KOPT-K1 (cell line): ENCODE results near the gene OTUD6A.
"Not testable (repeated sequence)": the region's sequence is repeated elsewhere in the genome, so short reads cannot be mapped to it uniquely, and the experiment has no call there.

ENCODE experiments used
- H3K27ac ChIP-seq: fragments of 200-600 bp; sonication (generic); 2 replicates; pipeline ENCODE4 v1.5.1; 2016; ENCODE audit warnings: antibody characterized with exemption, mild to moderate bottlenecking, low read depth, low read length; ENCODE audit not compliant: poor library complexity, severe bottlenecking
- H3K36me3 ChIP-seq: fragments of 200-600 bp; sonication (generic); 2 replicates; pipeline ENCODE4 v1.5.1; 2017; ENCODE audit warnings: antibody characterized with exemption, mild to moderate bottlenecking, low read length, moderate library complexity; ENCODE audit not compliant: insufficient read depth
- H3K9me3 ChIP-seq: fragments of 200-600 bp; sonication (generic); 2 replicates; pipeline ENCODE4 v1.5.1; 2017; ENCODE audit warnings: antibody characterized with exemption, low read length, mild to moderate bottlenecking; ENCODE audit not compliant: insufficient read depth, poor library complexity, severe bottlenecking

OTUD6A gene

DNA sequence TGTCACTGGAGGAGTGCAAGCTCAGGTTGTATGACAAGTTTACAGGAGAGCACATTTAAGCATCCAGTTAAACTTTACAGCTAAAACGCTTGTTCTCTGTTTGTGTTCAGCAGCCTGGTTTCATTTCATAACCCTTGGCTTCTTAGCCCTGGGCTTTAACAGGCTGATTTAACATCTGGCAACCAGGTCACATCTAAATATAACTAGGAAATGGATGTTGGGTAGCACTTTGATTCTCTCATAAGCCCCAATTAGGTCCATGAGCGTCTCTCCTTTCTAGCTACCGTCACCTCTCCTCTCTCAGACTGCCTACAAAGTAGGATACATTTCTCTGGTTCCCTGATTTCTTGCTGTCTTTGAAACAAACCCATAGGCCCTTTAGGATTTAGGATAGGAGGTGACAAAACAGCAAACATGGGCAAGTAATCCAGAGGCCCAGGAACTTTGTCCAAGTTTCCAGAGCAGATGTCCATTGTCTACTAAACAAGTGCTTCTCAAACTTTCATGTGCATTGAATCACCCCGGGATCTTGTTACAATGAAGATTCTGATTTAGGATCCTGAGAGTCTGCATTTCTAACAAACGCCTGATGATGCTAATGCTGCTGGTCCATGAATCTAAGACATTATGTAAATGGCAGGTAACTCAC, 22.5 kb downstream of the OTUD6A start:
- H3K27ac ChIP-seq = no peak overlapping the region
- no peaks in the 10 kb centered on the region for H3K36me3 ChIP-seq
- H3K9me3 ChIP-seq = no peaks in the 10 kb centered on the region

- H3K36me3 ChIP-seq = no peaks in the 10 kb centered on the region
- H3K27ac ChIP-seq = no peak overlapping the region
- no peaks in the 10 kb centered on the region for H3K9me3 ChIP-seq
These were observed 25.8 kb downstream of the OTUD6A start for GRCh38 chrX:70087857-70088630.

- Histone ChIP-seq H3K27ac (no peak overlapping the region), H3K9me3 (no peaks in the 10 kb centered on the region), H3K36me3 (no peaks in the 10 kb centered on the region)
These were observed 26.5 kb downstream of the OTUD6A start for GRCh38 chrX:70088751-70089150.

GRCh38 chrX:70089604-70090297, 27.5 kb downstream of the OTUD6A start:
- H3K27ac ChIP-seq = no peak overlapping the region
- no peaks in the 10 kb centered on the region for H3K9me3 ChIP-seq
- no peaks in the 10 kb centered on the region for H3K36me3 ChIP-seq

DNA sequence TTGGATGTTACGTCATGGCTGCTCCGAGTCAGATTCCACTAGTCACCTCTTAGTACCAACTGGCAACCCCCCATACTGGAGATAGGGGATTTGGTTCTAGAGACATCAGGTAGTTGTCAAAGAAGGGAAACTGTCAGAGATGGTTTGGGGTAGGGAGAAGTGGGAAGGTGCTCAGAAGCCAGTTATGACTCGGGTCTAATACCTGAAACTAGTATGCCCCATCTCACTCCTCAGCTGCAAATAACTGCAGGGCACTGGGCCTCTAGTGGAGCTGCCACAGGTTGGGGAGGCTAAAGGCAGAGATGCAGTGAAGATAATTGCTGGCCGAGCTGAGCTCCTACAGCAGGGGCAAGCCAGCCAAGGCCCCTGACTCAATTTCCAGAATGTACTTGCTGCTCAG, 30.0 kb downstream of the OTUD6A start:
- no peaks in the 10 kb centered on the region for H3K36me3 ChIP-seq
- no peak overlapping the region for H3K27ac ChIP-seq
- no peaks in the 10 kb centered on the region for H3K9me3 ChIP-seq

GRCh38 chrX:70096052-70096451, 33.8 kb downstream of the OTUD6A start:
- H3K9me3 ChIP-seq = no peaks in the 10 kb centered on the region
- no peak overlapping the region for H3K27ac ChIP-seq
- no peaks in the 10 kb centered on the region for H3K36me3 ChIP-seq

GRCh38 chrX:70105229-70105628, 43.0 kb downstream of the OTUD6A start:
- H3K36me3 ChIP-seq = no peaks in the 10 kb centered on the region
- no peaks in the 10 kb centered on the region for H3K9me3 ChIP-seq
- no peak overlapping the region for H3K27ac ChIP-seq

DNA sequence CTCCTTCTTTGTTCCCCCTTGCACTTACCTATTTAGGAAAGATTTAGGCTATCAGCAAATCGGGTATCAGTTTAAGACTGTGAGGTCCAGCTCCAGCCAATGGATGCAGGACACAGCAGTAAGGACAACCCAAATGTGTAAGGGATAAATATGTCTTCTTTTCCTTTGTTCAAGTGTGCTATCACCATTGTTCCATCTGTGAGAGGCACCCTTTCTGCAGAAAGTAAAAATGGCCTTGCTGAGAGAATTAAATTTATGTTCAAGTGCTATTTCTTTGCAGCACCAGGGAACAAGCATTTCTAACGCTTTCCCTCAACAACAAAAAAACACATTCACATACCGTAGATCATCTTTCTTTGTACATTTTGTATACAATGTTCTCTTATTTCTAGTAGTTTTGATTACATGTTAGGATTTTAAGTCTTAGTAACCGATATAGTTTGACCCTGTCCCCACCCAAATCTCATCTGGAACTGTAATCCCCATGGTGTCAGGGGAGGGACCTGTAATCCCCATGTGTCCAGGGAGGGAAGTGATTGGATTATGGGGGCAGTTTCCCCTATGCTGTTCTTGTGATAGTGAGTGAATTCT, 49.3 kb downstream of the OTUD6A start:
- not testable (repeated sequence) for H3K27ac ChIP-seq, H3K36me3 ChIP-seq, H3K9me3 ChIP-seq
